Measurements from ENCODE around the gene SLC2A6.

Gene SLC2A6

GRCh38 chr9:133449760-133450159 is 29.1 kb downstream of the SLC2A6 start:
- Mint-ChIP-seq H3K36me3 (ENCODE audit: insufficient read depth) (no peaks in the 10 kb centered on the region), H3K9me3 (no peaks in the 10 kb centered on the region), H3K27me3 (peaks cover 22 to 47% of the 10 kb centered on the region in 2 donors), H3K4me1 (ENCODE audit: low read depth in 2 of 2) (no peaks in the 10 kb centered on the region), H3K27ac (no peak overlapping the region), H3K4me3 (no peak overlapping the region)
- DNase-seq (no peak), ATAC-seq (replicated peaks) (no peak)

- DNase-seq = no peak
- Mint-ChIP-seq H3K9me3 (no peaks in the 10 kb centered on the region), H3K36me3 (ENCODE audit: insufficient read depth) (no peaks in the 10 kb centered on the region), H3K4me3 (no peak overlapping the region), H3K27me3 (peaks cover 17 to 34% of the 10 kb centered on the region in 2 donors), H3K4me1 (ENCODE audit: low read depth in 2 of 2) (no peaks in the 10 kb centered on the region), H3K27ac (no peak overlapping the region)
- ATAC-seq (replicated peaks) = no peak
Measured at GRCh38 chr9:133448487-133448972, 30.4 kb downstream of the SLC2A6 start.

GRCh38 chr9:133445293-133445969 is 33.5 kb downstream of the SLC2A6 start:
- no peak overlapping the region for H3K27ac Mint-ChIP-seq
- no peaks in the 10 kb centered on the region for H3K36me3 Mint-ChIP-seq (ENCODE audit: insufficient read depth)
- DNase-seq (no peak), ATAC-seq (replicated peaks) (no peak)
- peaks cover 0 to 2% of the 10 kb centered on the region in 2 donors for H3K4me1 Mint-ChIP-seq (ENCODE audit: low read depth in 2 of 2)
- H3K4me3 Mint-ChIP-seq = no peak overlapping the region
- no peaks in the 10 kb centered on the region for H3K9me3 Mint-ChIP-seq
- peaks cover 13 to 34% of the 10 kb centered on the region in 2 donors for H3K27me3 Mint-ChIP-seq

GRCh38 chr9:133443982-133444381 is 34.9 kb downstream of the SLC2A6 start:
- ATAC-seq (replicated peaks) = no peak
- peak overlapping the region in 1 of 2 donors; percentile 39 for H3K27ac Mint-ChIP-seq
- H3K4me3 Mint-ChIP-seq = no peak overlapping the region
- DNase-seq = no peak
- H3K9me3 Mint-ChIP-seq = no peaks in the 10 kb centered on the region
- H3K36me3 Mint-ChIP-seq (ENCODE audit: insufficient read depth) = no peaks in the 10 kb centered on the region
- peaks cover 13 to 32% of the 10 kb centered on the region in 2 donors for H3K27me3 Mint-ChIP-seq
- peaks cover 0 to 2% of the 10 kb centered on the region in 2 donors for H3K4me1 Mint-ChIP-seq (ENCODE audit: low read depth in 2 of 2)

- ATAC-seq (replicated peaks) = no peak
- no peaks in the 10 kb centered on the region for H3K36me3 Mint-ChIP-seq (ENCODE audit: insufficient read depth)
- H3K4me1 Mint-ChIP-seq (ENCODE audit: low read depth in 2 of 2) = peaks cover 0 to 2% of the 10 kb centered on the region in 2 donors
- no peak for DNase-seq
- peaks cover 13 to 29% of the 10 kb centered on the region in 2 donors for H3K27me3 Mint-ChIP-seq
- no peaks in the 10 kb centered on the region for H3K9me3 Mint-ChIP-seq
- no peak overlapping the region for H3K27ac Mint-ChIP-seq
- H3K4me3 Mint-ChIP-seq = no peak overlapping the region
Measured at GRCh38 chr9:133443248-133443647, 35.7 kb downstream of the SLC2A6 start.

- Mint-ChIP-seq H3K4me1 (ENCODE audit: low read depth in 2 of 2) (peaks cover 0 to 2% of the 10 kb centered on the region in 2 donors), H3K27ac (peak overlapping the region in 1 of 2 donors; percentile 16), H3K27me3 (peaks cover 13 to 17% of the 10 kb centered on the region in 2 donors), H3K36me3 (ENCODE audit: insufficient read depth) (no peaks in the 10 kb centered on the region), H3K9me3 (no peaks in the 10 kb centered on the region), H3K4me3 (no peak overlapping the region)
- ATAC-seq (replicated peaks) = no peak
- no peak for DNase-seq
Measured at GRCh38 chr9:133441571-133441970, 37.3 kb downstream of the SLC2A6 start.

GRCh38 chr9:133440874-133441273 is 38.0 kb downstream of the SLC2A6 start:
- Mint-ChIP-seq H3K36me3 (ENCODE audit: insufficient read depth) (no peaks in the 10 kb centered on the region), H3K27ac (no peak overlapping the region), H3K4me3 (no peak overlapping the region), H3K9me3 (no peaks in the 10 kb centered on the region), H3K27me3 (peaks cover 6 to 10% of the 10 kb centered on the region in 2 donors), H3K4me1 (ENCODE audit: low read depth in 2 of 2) (peaks cover 0 to 2% of the 10 kb centered on the region in 2 donors)
- ATAC-seq (replicated peaks) (peak; percentile 58), DNase-seq (no peak)

GRCh38 chr9:133439337-133439736 is 39.6 kb downstream of the SLC2A6 start:
- no peaks in the 10 kb centered on the region for H3K9me3 Mint-ChIP-seq
- DNase-seq (no peak), ATAC-seq (replicated peaks) (peak; percentile 22)
- H3K27me3 Mint-ChIP-seq = no peaks in the 10 kb centered on the region
- peaks cover 0 to 2% of the 10 kb centered on the region in 2 donors for H3K4me1 Mint-ChIP-seq (ENCODE audit: low read depth in 2 of 2)
- H3K27ac Mint-ChIP-seq = no peak overlapping the region
- no peak overlapping the region for H3K4me3 Mint-ChIP-seq
- no peaks in the 10 kb centered on the region for H3K36me3 Mint-ChIP-seq (ENCODE audit: insufficient read depth)

GRCh38 chr9:133437753-133438531 is 41.0 kb downstream of the SLC2A6 start:
- Mint-ChIP-seq H3K4me1 (ENCODE audit: low read depth in 2 of 2) (peaks cover 0 to 2% of the 10 kb centered on the region in 2 donors), H3K4me3 (no peak overlapping the region), H3K27me3 (peaks cover 0 to 2% of the 10 kb centered on the region in 2 donors), H3K36me3 (ENCODE audit: insufficient read depth) (no peaks in the 10 kb centered on the region), H3K27ac (no peak overlapping the region), H3K9me3 (no peaks in the 10 kb centered on the region)
- ATAC-seq (replicated peaks) (no peak), DNase-seq (no peak)

- Mint-ChIP-seq H3K4me1 (ENCODE audit: low read depth in 2 of 2) (peaks cover 0 to 1% of the 10 kb centered on the region in 2 donors), H3K36me3 (ENCODE audit: insufficient read depth) (no peaks in the 10 kb centered on the region), H3K4me3 (no peak overlapping the region), H3K27me3 (peaks cover 6 to 7% of the 10 kb centered on the region in 2 donors), H3K9me3 (no peaks in the 10 kb centered on the region), H3K27ac (no peak overlapping the region)
- ATAC-seq (replicated peaks) (no peak), DNase-seq (no peak)
Measured at GRCh38 chr9:133436681-133437080, 42.2 kb downstream of the SLC2A6 start.

GRCh38 chr9:133433351-133433843 is 45.5 kb downstream of the SLC2A6 start:
- Mint-ChIP-seq H3K4me3 (no peak overlapping the region), H3K9me3 (no peaks in the 10 kb centered on the region), H3K27me3 (peaks cover 7 to 18% of the 10 kb centered on the region in 2 donors), H3K36me3 (ENCODE audit: insufficient read depth) (no peaks in the 10 kb centered on the region), H3K4me1 (ENCODE audit: low read depth in 2 of 2) (peaks cover 0 to 4% of the 10 kb centered on the region in 2 donors), H3K27ac (no peak overlapping the region)
- no peak for DNase-seq
- no peak for ATAC-seq (replicated peaks)

- peak overlapping the region in 1 of 2 donors; percentile 29 for H3K4me3 Mint-ChIP-seq
- H3K27ac Mint-ChIP-seq = no peak overlapping the region
- peaks cover 5% of the 10 kb centered on the region for H3K36me3 Mint-ChIP-seq (ENCODE audit: insufficient read depth)
- H3K27me3 Mint-ChIP-seq = peaks cover 36 to 48% of the 10 kb centered on the region in 2 donors
- peaks cover 0 to 4% of the 10 kb centered on the region in 2 donors for H3K4me1 Mint-ChIP-seq (ENCODE audit: low read depth in 2 of 2)
- DNase-seq (no peak), ATAC-seq (replicated peaks) (no peak)
- no peaks in the 10 kb centered on the region for H3K9me3 Mint-ChIP-seq
Measured at GRCh38 chr9:133430244-133430643, 48.7 kb downstream of the SLC2A6 start.

- DNase-seq = no peak
- ATAC-seq (replicated peaks) = no peak
Measured at GRCh38 chr9:133429641-133430161, 49.2 kb downstream of the SLC2A6 start.

More at GRCh38 chr9:133429641-133430161, 49.2 kb downstream of the SLC2A6 start:
- peak overlapping the region; percentile 51 to 65 for H3K4me3 Mint-ChIP-seq
- no peaks in the 10 kb centered on the region for H3K9me3 Mint-ChIP-seq
- H3K27me3 Mint-ChIP-seq = peaks cover 36 to 53% of the 10 kb centered on the region in 2 donors
- H3K27ac Mint-ChIP-seq = no peak overlapping the region
- H3K4me1 Mint-ChIP-seq (ENCODE audit: low read depth in 2 of 2) = peaks cover 0 to 4% of the 10 kb centered on the region in 2 donors
- peaks cover 5% of the 10 kb centered on the region for H3K36me3 Mint-ChIP-seq (ENCODE audit: insufficient read depth)

Measured in effector memory CD8-positive, alpha-beta T cell (primary cell).